ENCODE results near the gene ZNF212.

GRCh38 chr7:149294634-149295480 is 55.4 kb downstream of the ZNF212 start:
- no peak for TF ChIP-seq CTCF (IDR thresholded peaks at IDR 0.05; ENCODE audit: low read depth, low read length)
- no peak for TF ChIP-seq EZH2phosphoT487 (IDR thresholded peaks at IDR 0.05; ENCODE audit: low read depth)
